ENCODE measurements around the gene PHC2.

DNA sequence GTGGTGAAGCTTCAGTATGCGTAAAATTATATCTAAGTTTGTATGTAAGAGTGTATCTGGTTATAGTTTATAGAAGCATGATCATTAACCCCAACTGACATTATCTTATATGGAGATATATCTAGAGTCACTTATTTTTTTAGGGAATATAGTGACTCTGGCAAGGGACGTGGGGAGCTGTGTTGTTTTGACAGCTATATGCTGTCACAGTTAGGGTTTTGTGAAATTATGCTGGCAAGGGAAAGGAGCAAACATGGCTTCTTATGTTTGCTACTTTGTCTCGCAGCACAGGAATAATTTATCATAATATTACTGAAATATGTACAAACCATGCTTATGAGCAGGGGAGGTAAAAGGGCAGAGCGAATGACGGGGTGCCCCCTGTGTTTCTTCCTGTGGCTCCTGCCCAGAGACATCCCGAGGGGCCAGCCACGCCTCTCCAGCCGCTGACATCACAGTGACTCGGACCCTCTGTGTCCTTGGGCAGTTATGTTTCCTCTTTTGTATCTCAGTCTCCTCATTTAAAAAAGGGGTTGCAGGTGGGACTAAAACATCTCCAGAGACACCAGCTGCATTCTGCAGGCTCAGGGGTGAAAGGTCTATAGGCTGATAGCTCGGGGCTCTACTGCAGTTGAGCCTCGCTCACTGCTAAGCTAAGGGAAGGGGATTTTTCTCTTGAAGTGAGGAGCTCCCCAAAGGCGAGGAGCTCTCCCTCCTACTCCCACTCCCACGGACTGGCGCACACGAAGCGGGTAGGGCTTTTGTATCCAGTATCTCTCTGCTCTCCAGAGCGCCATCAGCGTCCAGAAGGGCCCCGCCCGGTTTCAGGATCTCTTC lies 124.9 kb downstream of the PHC2 start:
- TF ChIP-seq POLR2A (IDR thresholded peaks at IDR 0.05), result no peak
- TF ChIP-seq, protein P1, sequence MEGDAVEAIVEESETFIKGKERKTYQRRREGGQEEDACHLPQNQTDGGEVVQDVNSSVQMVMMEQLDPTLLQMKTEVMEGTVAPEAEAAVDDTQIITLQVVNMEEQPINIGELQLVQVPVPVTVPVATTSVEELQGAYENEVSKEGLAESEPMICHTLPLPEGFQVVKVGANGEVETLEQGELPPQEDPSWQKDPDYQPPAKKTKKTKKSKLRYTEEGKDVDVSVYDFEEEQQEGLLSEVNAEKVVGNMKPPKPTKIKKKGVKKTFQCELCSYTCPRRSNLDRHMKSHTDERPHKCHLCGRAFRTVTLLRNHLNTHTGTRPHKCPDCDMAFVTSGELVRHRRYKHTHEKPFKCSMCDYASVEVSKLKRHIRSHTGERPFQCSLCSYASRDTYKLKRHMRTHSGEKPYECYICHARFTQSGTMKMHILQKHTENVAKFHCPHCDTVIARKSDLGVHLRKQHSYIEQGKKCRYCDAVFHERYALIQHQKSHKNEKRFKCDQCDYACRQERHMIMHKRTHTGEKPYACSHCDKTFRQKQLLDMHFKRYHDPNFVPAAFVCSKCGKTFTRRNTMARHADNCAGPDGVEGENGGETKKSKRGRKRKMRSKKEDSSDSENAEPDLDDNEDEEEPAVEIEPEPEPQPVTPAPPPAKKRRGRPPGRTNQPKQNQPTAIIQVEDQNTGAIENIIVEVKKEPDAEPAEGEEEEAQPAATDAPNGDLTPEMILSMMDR (IDR thresholded peaks at IDR 0.05), result no peak
